Nephron (organoid): ENCODE measurements around the gene APOA1.

Source experiments
- H3K27ac Mint-ChIP-seq, 3 experiments: 2 replicates each; pipeline ENCODE4 v1.8.0; 2020; ENCODE audit warnings: mixed read lengths in 3 of 3, mild to moderate bottlenecking in 2 of 3, moderate library complexity in 1 of 3
- H3K27me3 Mint-ChIP-seq: 2 replicates; pipeline ENCODE4 v1.8.0; 2021; ENCODE audit warnings: low read depth, mild to moderate bottlenecking, moderate library complexity, mixed read lengths
- H3K36me3 Mint-ChIP-seq: 2 replicates; pipeline ENCODE4 v1.8.0; 2020; ENCODE audit warnings: low read depth, mixed read lengths
- H3K4me1 Mint-ChIP-seq: 2 replicates; pipeline ENCODE4 v1.8.0; 2020; ENCODE audit warnings: mixed read lengths
- H3K4me3 Mint-ChIP-seq, 3 experiments: 2 replicates each; pipeline ENCODE4 v1.8.0; 2020; ENCODE audit warnings: mild to moderate bottlenecking in 3 of 3, mixed read lengths in 3 of 3, moderate library complexity in 2 of 3
- H3K9me3 Mint-ChIP-seq: 2 replicates; pipeline ENCODE4 v1.8.0; 2020; ENCODE audit warnings: mixed read lengths
- CTCF ChIP-seq, 3 experiments: fragments of 200-600 bp; sonication (generic); IDR thresholded peaks; one replicate each; pipeline ENCODE4 v1.5.0; 2021; ENCODE audit warnings: antibody characterized with exemption in 3 of 3; ENCODE audit not compliant: unreplicated experiment in 3 of 3

The APOA1 gene

GRCh38 chr11:116876656-116877055 is 39.2 kb upstream of the APOA1 start:
- Mint-ChIP-seq H3K27me3 (no peaks in the 10 kb centered on the region), H3K27ac (no peak overlapping the region), H3K4me1 (peaks cover 19% of the 10 kb centered on the region), H3K36me3 (peaks cover 32% of the 10 kb centered on the region), H3K9me3 (no peaks in the 10 kb centered on the region), H3K4me3 (no peak overlapping the region)
- TF ChIP-seq CTCF (IDR thresholded peaks at IDR 0.05; ENCODE audit: unreplicated experiment in 3 of 3) = no peak

- no peak for TF ChIP-seq CTCF (IDR thresholded peaks at IDR 0.05; ENCODE audit: unreplicated experiment in 3 of 3)
Observed at GRCh38 chr11:116875194-116875593, 37.8 kb upstream of the APOA1 start.

GRCh38 chr11:116874251-116874650 is 36.8 kb upstream of the APOA1 start:
- TF ChIP-seq CTCF (IDR thresholded peaks at IDR 0.05; ENCODE audit: unreplicated experiment in 3 of 3) = no peak
- no peak overlapping the region for H3K27ac Mint-ChIP-seq
- no peaks in the 10 kb centered on the region for H3K27me3 Mint-ChIP-seq
- H3K36me3 Mint-ChIP-seq = peaks cover 45% of the 10 kb centered on the region
- H3K4me3 Mint-ChIP-seq = no peak overlapping the region
- H3K9me3 Mint-ChIP-seq = no peaks in the 10 kb centered on the region
- peaks cover 3% of the 10 kb centered on the region for H3K4me1 Mint-ChIP-seq

More at GRCh38 chr11:116875194-116875593, 37.8 kb upstream of the APOA1 start:
- H3K4me1 Mint-ChIP-seq = peaks cover 9% of the 10 kb centered on the region
- no peaks in the 10 kb centered on the region for H3K9me3 Mint-ChIP-seq
- no peak overlapping the region for H3K4me3 Mint-ChIP-seq
- H3K27me3 Mint-ChIP-seq = no peaks in the 10 kb centered on the region
- no peak overlapping the region for H3K27ac Mint-ChIP-seq
- peaks cover 39% of the 10 kb centered on the region for H3K36me3 Mint-ChIP-seq

- H3K27ac Mint-ChIP-seq = no peak overlapping the region
- TF ChIP-seq CTCF (IDR thresholded peaks at IDR 0.05; ENCODE audit: unreplicated experiment in 3 of 3) = no peak
- H3K36me3 Mint-ChIP-seq = peaks cover 48% of the 10 kb centered on the region
- H3K9me3 Mint-ChIP-seq = no peaks in the 10 kb centered on the region
- H3K4me3 Mint-ChIP-seq = no peak overlapping the region
- no peaks in the 10 kb centered on the region for H3K27me3 Mint-ChIP-seq
- H3K4me1 Mint-ChIP-seq = peaks cover 3% of the 10 kb centered on the region
Observed at GRCh38 chr11:116873381-116873780, 36.0 kb upstream of the APOA1 start.

- H3K4me1 Mint-ChIP-seq = peaks cover 3% of the 10 kb centered on the region
- no peaks in the 10 kb centered on the region for H3K27me3 Mint-ChIP-seq
- H3K36me3 Mint-ChIP-seq = peaks cover 67% of the 10 kb centered on the region
- H3K27ac Mint-ChIP-seq = no peak overlapping the region
- no peaks in the 10 kb centered on the region for H3K9me3 Mint-ChIP-seq
- no peak for TF ChIP-seq CTCF (IDR thresholded peaks at IDR 0.05; ENCODE audit: unreplicated experiment in 3 of 3)
- H3K4me3 Mint-ChIP-seq = no peak overlapping the region
Observed at GRCh38 chr11:116871248-116871647, 33.8 kb upstream of the APOA1 start.

GRCh38 chr11:116870054-116870453 is 32.6 kb upstream of the APOA1 start:
- Mint-ChIP-seq H3K27me3 (no peaks in the 10 kb centered on the region), H3K9me3 (no peaks in the 10 kb centered on the region), H3K4me1 (peaks cover 3% of the 10 kb centered on the region), H3K4me3 (no peak overlapping the region), H3K36me3 (peaks cover 67% of the 10 kb centered on the region), H3K27ac (no peak overlapping the region)
- TF ChIP-seq CTCF (IDR thresholded peaks at IDR 0.05; ENCODE audit: unreplicated experiment in 3 of 3) = no peak
